Measurements from ENCODE around the gene BATF3.

- TF ChIP-seq CTCF (IDR thresholded peaks at IDR 0.05) (no peak), POLR2A (IDR thresholded peaks at IDR 0.05) (no peak), EP300 (IDR thresholded peaks at IDR 0.05) (no peak)
Measured at GRCh38 chr1:212688341-212689047, 11.1 kb downstream of the BATF3 start.
